HFF-Myc (cell line): Measurements from ENCODE around the gene PDCD2L.

Source experiments
- DNase-seq: peaks from one replicate; pipeline ENCODE4 v3.0.0-alpha.2; 2011; ENCODE audit warnings: low read depth; ENCODE audit errors: extremely low read depth
- H3K4me3 ChIP-seq: replicated peaks from 2 replicates; pipeline ENCODE4 v1.5.1; 2011; ENCODE audit warnings: low read depth, mild to moderate bottlenecking, control low read depth, low read length
- TF ChIP-seq, protein P1 (sequence below): IDR thresholded peaks from 2 replicates; pipeline ENCODE4 v1.5.1; 2012; ENCODE audit warnings: mild to moderate bottlenecking, low read depth, low read length, control low read depth; ENCODE audit errors: missing control alignments

PDCD2L gene, protein sequence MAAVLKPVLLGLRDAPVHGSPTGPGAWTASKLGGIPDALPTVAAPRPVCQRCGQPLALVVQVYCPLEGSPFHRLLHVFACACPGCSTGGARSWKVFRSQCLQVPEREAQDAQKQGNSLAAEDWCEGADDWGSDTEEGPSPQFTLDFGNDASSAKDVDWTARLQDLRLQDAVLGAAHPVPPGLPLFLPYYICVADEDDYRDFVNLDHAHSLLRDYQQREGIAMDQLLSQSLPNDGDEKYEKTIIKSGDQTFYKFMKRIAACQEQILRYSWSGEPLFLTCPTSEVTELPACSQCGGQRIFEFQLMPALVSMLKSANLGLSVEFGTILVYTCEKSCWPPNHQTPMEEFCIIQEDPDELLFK

DNA sequence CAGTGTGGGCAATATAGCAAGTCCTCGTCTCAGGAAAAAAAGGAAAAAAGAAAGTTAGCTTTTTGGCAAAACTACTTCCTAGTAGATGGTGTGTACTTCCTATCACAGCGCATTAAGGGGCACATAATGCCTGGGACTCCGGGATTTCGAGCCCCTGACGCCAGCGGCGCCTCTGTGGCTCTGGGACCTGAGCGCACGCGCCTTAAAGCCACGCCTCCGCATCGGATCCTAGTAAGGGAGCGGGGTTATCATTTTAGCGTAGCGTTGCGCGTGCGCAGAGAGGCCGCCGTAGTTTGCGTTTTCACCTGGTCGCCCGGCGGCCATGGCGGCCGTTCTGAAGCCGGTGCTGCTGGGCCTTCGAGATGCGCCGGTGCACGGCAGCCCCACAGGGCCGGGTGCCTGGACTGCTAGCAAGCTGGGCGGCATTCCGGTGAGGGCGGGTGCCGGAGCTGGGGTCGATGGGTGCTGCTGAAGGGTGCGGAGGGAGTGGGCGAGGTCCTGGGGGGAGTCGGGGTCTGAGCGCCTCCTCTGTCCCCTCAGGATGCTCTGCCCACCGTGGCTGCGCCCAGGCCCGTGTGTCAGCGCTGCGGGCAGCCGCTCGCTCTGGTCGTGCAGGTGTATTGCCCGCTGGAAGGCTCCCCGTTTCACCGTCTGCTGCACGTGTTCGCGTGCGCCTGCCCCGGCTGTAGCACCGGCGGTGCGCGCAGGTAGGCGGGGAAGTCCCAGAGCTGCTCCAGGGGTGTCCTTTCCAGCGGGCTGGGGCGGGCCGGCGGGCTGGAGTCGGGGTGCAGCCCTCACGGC lies at the start of gene PDCD2L:
PDCD2L (plus strand) TSS at position 291 of the 801 bp plus-strand sequence; CDS start at position 323, 32 bp downstream.
- TF ChIP-seq, protein P1, sequence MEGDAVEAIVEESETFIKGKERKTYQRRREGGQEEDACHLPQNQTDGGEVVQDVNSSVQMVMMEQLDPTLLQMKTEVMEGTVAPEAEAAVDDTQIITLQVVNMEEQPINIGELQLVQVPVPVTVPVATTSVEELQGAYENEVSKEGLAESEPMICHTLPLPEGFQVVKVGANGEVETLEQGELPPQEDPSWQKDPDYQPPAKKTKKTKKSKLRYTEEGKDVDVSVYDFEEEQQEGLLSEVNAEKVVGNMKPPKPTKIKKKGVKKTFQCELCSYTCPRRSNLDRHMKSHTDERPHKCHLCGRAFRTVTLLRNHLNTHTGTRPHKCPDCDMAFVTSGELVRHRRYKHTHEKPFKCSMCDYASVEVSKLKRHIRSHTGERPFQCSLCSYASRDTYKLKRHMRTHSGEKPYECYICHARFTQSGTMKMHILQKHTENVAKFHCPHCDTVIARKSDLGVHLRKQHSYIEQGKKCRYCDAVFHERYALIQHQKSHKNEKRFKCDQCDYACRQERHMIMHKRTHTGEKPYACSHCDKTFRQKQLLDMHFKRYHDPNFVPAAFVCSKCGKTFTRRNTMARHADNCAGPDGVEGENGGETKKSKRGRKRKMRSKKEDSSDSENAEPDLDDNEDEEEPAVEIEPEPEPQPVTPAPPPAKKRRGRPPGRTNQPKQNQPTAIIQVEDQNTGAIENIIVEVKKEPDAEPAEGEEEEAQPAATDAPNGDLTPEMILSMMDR = no peak
- DNase-seq = peak; percentile 72
- peak within 1 kb of the TSS; percentile 80 for H3K4me3 ChIP-seq

DNA sequence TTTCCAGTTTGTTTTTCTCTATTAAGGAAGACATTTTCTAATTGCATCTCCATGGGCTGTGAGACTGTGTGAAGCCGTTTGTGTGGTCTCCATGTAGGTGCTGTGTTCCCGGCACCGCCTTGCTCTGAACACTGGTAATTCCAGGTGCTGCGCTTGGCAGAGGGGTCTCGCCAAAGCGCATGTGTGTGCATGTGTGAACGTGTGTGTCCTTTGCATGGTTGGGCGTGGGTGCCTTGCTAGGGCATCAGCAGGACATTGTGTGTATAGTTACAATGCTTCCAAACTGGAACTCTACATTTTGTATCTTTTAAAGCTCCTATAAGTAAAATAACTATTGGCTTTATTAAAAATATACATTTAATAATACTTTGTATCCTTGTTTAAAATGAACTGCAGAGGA lies 49.0 kb upstream of the PDCD2L start:
- DNase-seq = no peak
- H3K4me3 ChIP-seq = no peak overlapping the region
- TF ChIP-seq, protein P1 = no peak

DNA sequence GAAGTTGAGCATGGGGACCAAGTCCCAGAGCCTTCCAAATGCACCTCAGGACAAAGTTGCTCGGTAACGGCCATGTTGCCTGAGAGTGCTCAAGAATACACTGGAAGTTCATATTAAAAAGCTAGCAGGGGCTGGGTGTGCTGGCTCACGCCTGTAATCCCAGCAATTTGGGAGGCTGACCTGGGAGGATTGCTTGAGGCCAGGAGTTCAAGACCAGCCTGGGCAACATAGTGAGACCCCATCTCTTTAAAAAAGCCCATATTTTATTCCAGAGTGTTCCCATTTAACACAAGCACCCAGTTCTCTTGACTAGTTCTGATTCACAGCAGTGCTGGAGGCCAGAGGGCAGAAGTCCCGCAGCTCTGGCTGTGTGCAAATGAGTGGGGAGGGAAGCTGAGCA lies 47.3 kb upstream of the PDCD2L start:
- DNase-seq = no peak

DNA sequence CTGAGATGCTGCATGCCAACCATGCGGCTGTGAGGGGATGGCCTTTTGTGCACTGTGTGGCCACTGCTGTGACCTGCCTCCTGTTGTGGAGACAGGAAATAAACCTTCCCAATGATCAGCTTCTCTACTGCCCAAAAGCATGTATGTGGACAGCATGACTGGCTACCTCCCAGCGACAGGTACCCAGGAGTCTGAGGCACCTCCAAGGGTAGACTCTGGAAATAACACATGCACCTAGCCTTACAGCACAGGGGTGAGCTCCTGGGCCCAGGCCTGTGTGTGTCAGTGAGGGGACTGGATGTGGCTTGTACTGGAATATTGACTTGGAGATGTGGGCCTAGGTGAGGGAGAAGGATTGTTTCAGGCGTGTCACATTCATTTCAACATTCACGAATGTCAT lies 46.8 kb upstream of the PDCD2L start:
- TF ChIP-seq, protein P1 = no peak
- no peak for DNase-seq
- H3K4me3 ChIP-seq = no peak overlapping the region

More for the DNA sequence above, 47.3 kb upstream of the PDCD2L start:
- H3K4me3 ChIP-seq = no peak overlapping the region
- TF ChIP-seq, protein P1 = no peak

DNA sequence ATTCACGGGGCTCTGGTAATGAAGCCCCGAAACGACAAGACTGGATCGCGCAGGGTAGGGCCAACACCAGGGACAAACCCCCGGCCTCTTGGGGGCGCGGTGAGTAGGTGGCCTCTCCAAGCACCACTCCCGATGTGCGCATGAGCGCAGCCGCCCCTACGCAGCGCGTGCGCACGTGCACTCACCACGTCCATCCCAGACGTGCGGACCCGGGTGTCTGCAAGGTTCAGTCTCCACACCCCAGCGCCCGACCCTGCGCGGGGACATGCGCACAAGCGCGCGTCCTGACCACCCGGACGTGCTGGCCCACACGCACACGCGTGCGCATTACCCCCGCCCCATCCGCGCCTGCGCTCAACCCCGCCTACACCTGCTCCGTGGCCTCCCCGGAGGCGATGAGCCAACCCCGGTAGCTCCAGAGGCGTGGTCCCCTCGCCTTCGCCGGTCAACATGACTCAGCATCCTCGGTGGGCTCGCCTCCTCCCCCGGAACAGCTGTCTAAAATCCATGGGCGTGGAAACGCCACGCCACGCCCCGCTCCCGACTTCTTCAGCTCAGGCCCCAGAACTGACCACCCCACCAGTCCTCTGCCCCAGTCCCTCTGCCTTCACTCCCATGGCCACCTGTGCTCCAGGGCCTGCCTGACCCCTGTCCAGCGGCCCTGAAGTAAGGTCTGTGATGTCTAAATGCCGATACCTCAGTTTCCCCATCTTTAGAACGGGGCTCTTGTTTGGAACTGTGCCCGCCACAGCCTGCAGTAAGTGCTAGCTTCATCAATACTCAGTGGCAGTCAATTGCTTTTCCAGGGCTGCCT lies 44.9 kb upstream of the PDCD2L start:
- DNase-seq = peak; percentile 89
- TF ChIP-seq, protein P1 = peak; percentile 53
- H3K4me3 ChIP-seq = peak overlapping the region; percentile 49

DNA sequence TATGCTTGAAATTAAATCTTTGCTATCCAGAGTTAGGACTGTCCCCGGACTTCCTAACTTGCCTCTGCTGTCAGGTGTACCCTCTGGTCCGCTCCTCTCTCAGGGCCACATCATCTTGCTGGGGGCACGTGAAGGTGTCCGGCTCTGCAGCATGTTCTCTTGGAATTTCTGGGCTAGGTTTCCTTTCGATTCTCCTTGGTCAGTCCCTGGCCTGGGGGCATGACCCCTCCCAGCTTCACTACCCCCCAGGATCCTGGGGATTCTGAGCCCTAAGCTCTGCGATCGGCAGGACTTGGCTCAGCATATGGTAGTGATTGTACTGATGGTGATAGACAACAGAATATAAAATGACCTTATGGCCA lies 44.3 kb upstream of the PDCD2L start:
- DNase-seq = no peak
- TF ChIP-seq, protein P1 = no peak
- H3K4me3 ChIP-seq = peak overlapping the region; percentile 49
